ENCODE results near the gene FASTK. TPM values are rescaled to one million over a fixed set of nuclear protein-coding genes. Genes with fewer than 3 reads are reported as not detected.
"Not testable (repeated sequence)": the region's sequence is repeated elsewhere in the genome, so short reads cannot be mapped to it uniquely, and the experiment has no call there.

The FASTK gene
- total RNA-seq, 2 donors from 2014 or later: 55.4 to 59.8 TPM

GRCh38 chr7:151046603-151047573 is 33.7 kb downstream of the FASTK start:
- no peak for DNase-seq
- no peak overlapping the region for H3K27ac Mint-ChIP-seq
- H3K36me3 Mint-ChIP-seq (ENCODE audit: insufficient read depth in 2 of 2): peaks cover 0 to 1% of the 10 kb centered on the region in 2 donors
- ATAC-seq (replicated peaks in 1 of 2): no peak
- H3K9me3 Mint-ChIP-seq: no peaks in the 10 kb centered on the region
- H3K27me3 Mint-ChIP-seq (ENCODE audit: low read depth): no peaks in the 10 kb centered on the region
- no peak overlapping the region for H3K4me3 Mint-ChIP-seq
- no peaks in the 10 kb centered on the region for H3K4me1 Mint-ChIP-seq (ENCODE audit: low read depth)

GRCh38 chr7:151045967-151046366 is 34.6 kb downstream of the FASTK start:
- Mint-ChIP-seq H3K4me3 (no peak overlapping the region), H3K27ac (no peak overlapping the region), H3K36me3 (ENCODE audit: insufficient read depth in 2 of 2) (peaks cover 0 to 2% of the 10 kb centered on the region in 2 donors), H3K27me3 (ENCODE audit: low read depth) (no peaks in the 10 kb centered on the region), H3K9me3 (no peaks in the 10 kb centered on the region), H3K4me1 (ENCODE audit: low read depth) (no peaks in the 10 kb centered on the region)
- ATAC-seq (replicated peaks in 1 of 2) (no peak), DNase-seq (no peak)

- H3K27me3 Mint-ChIP-seq (ENCODE audit: low read depth): no peaks in the 10 kb centered on the region
- no peak for ATAC-seq (replicated peaks in 1 of 2)
- no peaks in the 10 kb centered on the region for H3K4me1 Mint-ChIP-seq (ENCODE audit: low read depth)
- H3K27ac Mint-ChIP-seq: no peak overlapping the region
- no peak overlapping the region for H3K4me3 Mint-ChIP-seq
- no peak for DNase-seq
- no peaks in the 10 kb centered on the region for H3K9me3 Mint-ChIP-seq
- H3K36me3 Mint-ChIP-seq (ENCODE audit: insufficient read depth in 2 of 2): peaks cover 0 to 2% of the 10 kb centered on the region in 2 donors
Measured at GRCh38 chr7:151045262-151045661, 35.3 kb downstream of the FASTK start.

- Mint-ChIP-seq H3K27ac (no peak overlapping the region), H3K9me3 (no peaks in the 10 kb centered on the region), H3K4me3 (no peak overlapping the region), H3K36me3 (ENCODE audit: insufficient read depth in 2 of 2) (peaks cover 0 to 2% of the 10 kb centered on the region in 2 donors), H3K4me1 (ENCODE audit: low read depth) (peaks cover 12% of the 10 kb centered on the region), H3K27me3 (ENCODE audit: low read depth) (no peaks in the 10 kb centered on the region)
- no peak for DNase-seq
- no peak for ATAC-seq (replicated peaks in 1 of 2)
Measured at GRCh38 chr7:151043959-151044358, 36.6 kb downstream of the FASTK start.

GRCh38 chr7:151043449-151043848 is 37.2 kb downstream of the FASTK start:
- peaks cover 17% of the 10 kb centered on the region for H3K4me1 Mint-ChIP-seq (ENCODE audit: low read depth)
- not testable (repeated sequence) for DNase-seq; H3K9me3 Mint-ChIP-seq; H3K36me3 Mint-ChIP-seq (ENCODE audit: insufficient read depth in 2 of 2); ATAC-seq (replicated peaks in 1 of 2); H3K27ac Mint-ChIP-seq; H3K27me3 Mint-ChIP-seq (ENCODE audit: low read depth); H3K4me3 Mint-ChIP-seq

GRCh38 chr7:151040616-151041375 is 39.8 kb downstream of the FASTK start:
- H3K27me3 Mint-ChIP-seq (ENCODE audit: low read depth): no peaks in the 10 kb centered on the region
- peak overlapping the region; percentile 65 for H3K27ac Mint-ChIP-seq

GRCh38 chr7:151039850-151040548 is 40.6 kb downstream of the FASTK start:
- H3K9me3 Mint-ChIP-seq: no peaks in the 10 kb centered on the region
- peaks cover 2% of the 10 kb centered on the region in 2 donors for H3K36me3 Mint-ChIP-seq (ENCODE audit: insufficient read depth in 2 of 2)
- H3K27ac Mint-ChIP-seq: no peak overlapping the region
- no peak for DNase-seq
- H3K4me3 Mint-ChIP-seq: no peak overlapping the region
- peaks cover 18% of the 10 kb centered on the region for H3K4me1 Mint-ChIP-seq (ENCODE audit: low read depth)
- no peak for ATAC-seq (replicated peaks in 1 of 2)
- H3K27me3 Mint-ChIP-seq (ENCODE audit: low read depth): no peaks in the 10 kb centered on the region

More at GRCh38 chr7:151040616-151041375, 39.8 kb downstream of the FASTK start:
- Mint-ChIP-seq H3K9me3 (no peaks in the 10 kb centered on the region), H3K36me3 (ENCODE audit: insufficient read depth in 2 of 2) (peaks cover 2% of the 10 kb centered on the region in 2 donors), H3K4me1 (ENCODE audit: low read depth) (peaks cover 18% of the 10 kb centered on the region), H3K4me3 (no peak overlapping the region)
- ATAC-seq (replicated peaks in 1 of 2): no peak
- no peak for DNase-seq

- DNase-seq (peak; percentile 82 to 86), ATAC-seq (replicated peaks in 1 of 2) (peak; percentile 96 to 97)
- Mint-ChIP-seq H3K4me3 (peak overlapping the region; percentile 55 to 66), H3K27me3 (ENCODE audit: low read depth) (no peaks in the 10 kb centered on the region), H3K36me3 (ENCODE audit: insufficient read depth in 2 of 2) (peaks cover 2% of the 10 kb centered on the region in 2 donors), H3K9me3 (no peaks in the 10 kb centered on the region), H3K27ac (peak overlapping the region; percentile 58), H3K4me1 (ENCODE audit: low read depth) (peaks cover 18% of the 10 kb centered on the region)
Measured at GRCh38 chr7:151038951-151039849, 41.4 kb downstream of the FASTK start.

- Mint-ChIP-seq H3K9me3 (no peaks in the 10 kb centered on the region), H3K27ac (no peak overlapping the region), H3K27me3 (ENCODE audit: low read depth) (no peaks in the 10 kb centered on the region), H3K36me3 (ENCODE audit: insufficient read depth in 2 of 2) (peaks cover 0 to 2% of the 10 kb centered on the region in 2 donors), H3K4me1 (ENCODE audit: low read depth) (peaks cover 18% of the 10 kb centered on the region), H3K4me3 (no peak overlapping the region)
- no peak for ATAC-seq (replicated peaks in 1 of 2)
- DNase-seq: no peak
Measured at GRCh38 chr7:151035902-151036301, 44.7 kb downstream of the FASTK start.

GRCh38 chr7:151035026-151035717 is 45.4 kb downstream of the FASTK start:
- DNase-seq (no peak), ATAC-seq (replicated peaks in 1 of 2) (no peak)
- Mint-ChIP-seq H3K27ac (no peak overlapping the region), H3K36me3 (ENCODE audit: insufficient read depth in 2 of 2) (peaks cover 0 to 2% of the 10 kb centered on the region in 2 donors), H3K9me3 (no peaks in the 10 kb centered on the region), H3K4me1 (ENCODE audit: low read depth) (peaks cover 18% of the 10 kb centered on the region), H3K27me3 (ENCODE audit: low read depth) (no peaks in the 10 kb centered on the region), H3K4me3 (no peak overlapping the region)

GRCh38 chr7:151034312-151035025 is 46.1 kb downstream of the FASTK start:
- Mint-ChIP-seq H3K9me3 (no peaks in the 10 kb centered on the region), H3K4me1 (ENCODE audit: low read depth) (peaks cover 17% of the 10 kb centered on the region), H3K4me3 (no peak overlapping the region), H3K27ac (no peak overlapping the region), H3K27me3 (ENCODE audit: low read depth) (no peaks in the 10 kb centered on the region), H3K36me3 (ENCODE audit: insufficient read depth in 2 of 2) (peaks cover 0 to 2% of the 10 kb centered on the region in 2 donors)
- no peak for DNase-seq
- no peak for ATAC-seq (replicated peaks in 1 of 2)

Measured in activated T-cell treated with anti-CD3 and anti-CD28 coated beads, Interleukin-2, amount 50 U/mL, for 72 hours (primary cell).